NOMO-1 treated with DMSO at 0.1 percent for 48 hours (cell line): ENCODE data around the gene PFDN6.
"Not testable (repeated sequence)": the region's sequence is repeated elsewhere in the genome, so short reads cannot be mapped to it uniquely, and the experiment has no call there.

ENCODE experiments used
- DNase-seq: peaks from one replicate; lab custom pipeline; 2025; ENCODE audit not compliant: unreplicated experiment; lab: John Stamatoyannopoulos, UW

Gene PFDN6

GRCh38 chr6:33273129-33273923 lies 16.1 kb upstream of the PFDN6 start:
- DNase-seq, result no peak

DNA sequence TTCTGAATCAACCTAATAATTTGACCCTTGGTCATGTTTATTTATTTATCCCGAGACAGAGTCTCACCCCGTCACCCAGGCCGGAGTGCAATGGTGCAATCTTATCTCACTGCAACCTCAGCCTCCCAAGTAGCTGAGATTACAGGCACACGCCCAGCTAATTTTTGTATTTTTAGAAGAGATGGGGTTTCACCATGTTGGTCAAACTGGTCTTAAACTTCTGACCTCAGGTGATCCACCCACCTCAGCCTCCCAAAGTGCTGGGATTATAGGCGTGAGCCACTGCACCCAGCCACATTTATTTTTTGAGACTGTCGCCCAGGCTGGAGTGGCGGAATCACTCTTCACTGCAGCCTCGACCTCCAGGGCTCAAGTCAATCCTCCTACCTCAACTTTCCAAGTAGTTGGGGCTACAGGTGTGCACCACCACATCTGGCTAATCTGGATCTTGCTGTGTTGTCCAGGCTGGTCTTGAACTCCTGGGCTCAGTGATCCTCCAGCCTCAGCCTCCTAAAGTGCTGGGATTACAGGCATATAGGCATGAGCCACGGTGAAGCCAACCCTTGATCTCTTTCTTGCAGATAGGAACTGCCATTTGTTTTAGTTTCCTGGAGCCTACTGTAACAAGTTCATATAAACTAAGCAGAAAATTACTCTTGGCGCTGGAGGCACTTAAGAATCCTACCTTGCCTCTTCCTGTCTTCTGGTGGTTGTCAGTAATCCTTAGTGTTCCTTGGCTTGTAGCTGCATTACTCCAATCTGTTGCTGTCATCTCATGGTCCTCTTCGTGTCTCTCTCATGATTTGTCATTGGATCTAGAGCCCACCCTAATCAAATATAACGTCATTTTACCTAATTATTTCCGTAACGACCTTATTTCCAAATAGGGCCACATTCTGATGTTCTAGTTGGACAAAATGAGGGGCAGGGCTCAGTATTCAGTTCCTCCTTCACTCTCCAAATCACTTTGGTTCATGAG lies 15.2 kb upstream of the PFDN6 start:
- peak; percentile 22 for DNase-seq

DNA sequence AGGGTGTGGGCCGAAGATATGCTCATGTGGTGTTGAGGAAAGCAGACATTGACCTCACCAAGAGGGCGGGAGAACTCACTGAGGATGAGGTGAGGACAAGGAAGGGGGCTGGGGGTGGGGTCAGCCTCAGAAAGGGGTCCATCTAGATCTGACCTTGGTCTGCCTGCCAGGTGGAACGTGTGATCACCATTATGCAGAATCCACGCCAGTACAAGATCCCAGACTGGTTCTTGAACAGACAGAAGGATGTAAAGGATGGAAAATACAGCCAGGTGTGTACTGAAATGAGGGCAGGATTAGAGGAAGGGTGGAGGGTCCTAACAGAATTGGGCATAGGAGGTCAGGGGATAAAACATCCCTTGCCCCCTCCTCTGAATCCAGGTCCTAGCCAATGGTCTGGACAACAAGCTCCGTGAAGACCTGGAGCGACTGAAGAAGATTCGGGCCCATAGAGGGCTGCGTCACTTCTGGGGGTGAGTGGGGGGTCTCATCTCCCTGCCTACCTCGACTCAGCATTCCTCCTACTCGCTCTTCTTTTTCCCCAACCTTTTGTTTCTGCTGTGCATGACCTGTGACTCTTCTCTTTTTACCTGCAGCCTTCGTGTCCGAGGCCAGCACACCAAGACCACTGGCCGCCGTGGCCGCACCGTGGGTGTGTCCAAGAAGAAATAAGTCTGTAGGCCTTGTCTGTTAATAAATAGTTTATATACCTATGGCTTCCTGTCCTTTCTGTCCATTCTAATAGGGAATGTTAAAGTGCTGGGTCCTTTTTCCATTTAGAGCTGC lies 13.4 kb upstream of the PFDN6 start:
- DNase-seq, result not testable (repeated sequence)

DNA sequence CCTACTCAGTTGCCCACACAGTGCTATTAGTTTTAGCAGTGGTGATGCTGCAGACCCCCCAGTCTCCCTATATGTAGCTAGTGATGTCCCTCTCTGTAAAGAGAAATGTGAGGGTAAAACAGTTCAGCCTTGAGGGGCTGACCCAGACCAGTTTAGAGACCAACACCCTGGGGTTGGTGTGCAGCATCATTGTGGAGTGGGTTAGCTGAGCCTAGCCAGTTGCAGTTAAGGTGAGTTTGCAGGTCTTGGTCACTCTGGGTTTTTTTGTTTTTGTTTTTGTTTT lies 12.9 kb upstream of the PFDN6 start:
- no peak for DNase-seq

- peak; percentile 63 for DNase-seq
These were observed 12.3 kb upstream of the PFDN6 start, which contains the start of gene B3GALT4 for GRCh38 chr6:33276864-33277662. Gene B3GALT4 (plus strand): TSS chr6:33277123. CDS start chr6:33277420, 297 bp downstream.

- no peak for DNase-seq
These were observed 11.6 kb upstream of the PFDN6 start for GRCh38 chr6:33277663-33278391.

DNA sequence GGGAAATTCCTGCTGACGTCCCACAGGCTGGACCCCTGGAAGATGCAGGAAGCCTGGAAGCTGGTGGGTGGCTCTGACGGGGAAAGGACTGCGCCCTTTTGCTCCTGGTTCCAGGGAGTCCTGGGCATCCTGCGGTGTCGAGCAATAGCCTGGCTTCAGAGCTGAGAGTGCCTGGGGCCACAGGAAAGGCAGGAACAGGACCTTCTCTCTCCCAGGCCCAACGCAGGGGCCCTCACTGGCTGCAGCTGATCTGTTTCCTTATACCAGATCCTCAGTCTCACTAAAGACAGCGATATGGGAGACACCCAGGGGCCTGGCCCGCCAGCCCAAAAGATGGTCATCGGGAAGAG lies 11.0 kb upstream of the PFDN6 start:
- no peak for DNase-seq

DNA sequence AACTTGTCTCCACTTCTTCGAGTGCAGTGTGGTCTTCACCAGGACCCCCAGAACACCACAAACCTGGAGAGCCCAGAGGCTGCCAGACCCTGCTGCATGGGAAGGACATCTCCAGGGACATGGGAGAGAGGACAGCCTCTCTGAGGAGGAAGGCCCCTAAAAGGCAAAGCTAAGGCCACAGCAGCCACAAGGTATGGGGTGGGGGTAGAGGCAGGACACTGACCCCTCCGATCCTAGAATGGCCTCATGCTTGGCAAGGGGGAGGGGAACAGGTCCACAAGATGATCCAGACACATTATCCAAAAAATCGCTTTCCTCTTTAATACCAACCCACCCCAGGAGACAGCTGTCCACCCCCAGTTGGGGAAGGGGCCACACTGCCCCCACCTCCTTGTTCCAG lies 10.6 kb upstream of the PFDN6 start:
- DNase-seq, result no peak

DNA sequence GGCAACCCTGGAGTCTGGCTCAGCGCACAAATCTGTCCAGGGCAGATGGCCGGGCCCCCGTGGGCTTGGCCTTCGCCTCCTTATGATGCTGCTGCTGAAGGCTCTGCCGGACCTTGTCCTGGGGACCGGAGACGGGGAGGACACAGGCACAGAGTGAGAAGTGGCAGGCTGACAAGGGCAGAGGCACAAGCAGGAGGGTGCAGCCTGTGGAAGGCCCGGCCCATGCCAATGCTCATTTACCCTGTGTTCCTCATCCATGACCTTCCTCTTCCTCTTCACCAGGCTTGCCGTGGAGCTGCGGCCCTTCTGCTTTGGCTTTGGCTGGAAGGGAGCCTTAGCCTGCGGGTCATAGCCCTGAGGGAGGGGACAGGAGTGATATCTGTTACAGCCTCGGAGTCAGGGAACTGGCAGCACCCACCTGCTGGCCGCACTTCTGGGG lies 10.1 kb upstream of the PFDN6 start:
- DNase-seq, result no peak

DNA sequence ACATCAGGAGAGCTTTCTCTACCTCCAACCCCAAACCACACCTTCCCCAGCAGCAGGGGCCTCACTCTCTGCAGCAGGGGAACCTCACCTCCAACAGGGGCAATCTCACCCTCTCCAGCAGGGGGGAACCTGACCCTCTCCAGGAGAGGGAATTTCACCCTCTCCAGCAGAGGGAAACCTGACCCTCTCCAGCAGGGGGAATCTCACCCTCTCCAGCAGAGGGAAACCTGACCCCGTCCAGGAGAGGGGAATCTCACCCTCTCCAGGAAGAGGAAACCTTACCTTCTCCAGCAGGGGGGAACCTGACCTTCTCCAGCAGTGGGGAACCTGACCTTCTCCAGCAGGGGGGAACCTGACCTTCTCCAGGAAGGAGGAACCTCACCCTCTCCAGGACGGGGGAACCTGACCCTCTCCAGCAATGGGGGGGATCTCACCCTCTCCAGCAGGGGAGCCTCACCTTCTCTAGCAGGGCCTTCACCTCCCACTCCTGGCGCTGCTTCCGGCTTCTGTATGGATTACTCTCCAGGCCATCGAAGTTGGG lies 9.4 kb upstream of the PFDN6 start:
- DNase-seq, result no peak

DNA sequence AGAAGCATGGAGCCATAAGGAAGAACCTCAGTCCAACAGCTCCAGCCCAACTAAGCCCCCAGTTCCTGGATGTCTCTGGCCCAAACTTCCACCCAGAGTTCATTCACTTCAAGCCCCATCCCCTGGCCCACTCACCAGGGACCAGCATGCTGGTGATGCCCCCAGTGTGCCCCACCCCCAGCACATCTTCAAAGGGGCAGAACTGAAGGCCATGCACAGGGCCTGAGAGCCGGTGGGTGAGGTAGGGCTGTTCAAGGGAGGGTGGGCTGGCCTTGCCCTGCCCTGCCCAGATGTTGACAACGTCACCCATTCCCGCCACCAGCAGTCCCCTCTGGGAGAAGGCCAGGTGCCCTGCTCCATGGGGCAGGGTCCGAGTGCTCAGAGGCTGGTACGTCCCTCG lies 8.9 kb upstream of the PFDN6 start:
- DNase-seq, result no peak

DNA sequence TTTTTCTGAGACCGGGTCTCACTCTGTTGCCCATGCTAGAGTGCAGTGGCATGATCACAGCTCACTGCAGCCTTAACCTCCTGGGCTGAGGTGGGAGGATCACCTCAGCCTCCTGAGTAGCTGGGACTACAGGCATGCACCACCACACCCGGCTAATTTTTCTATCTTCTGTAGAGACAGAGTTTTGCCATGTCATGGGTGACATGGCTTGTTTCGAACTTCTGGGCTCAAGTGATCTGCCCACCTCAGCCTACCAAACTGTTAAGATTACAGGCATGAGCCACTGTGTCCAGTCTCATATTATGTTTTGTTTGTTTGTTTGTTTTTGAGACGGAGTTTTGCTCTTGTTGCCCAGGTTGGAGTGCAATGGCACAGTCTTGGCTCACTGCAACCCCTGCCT lies 4.2 kb upstream of the PFDN6 start:
- DNase-seq, result not testable (repeated sequence)

DNA sequence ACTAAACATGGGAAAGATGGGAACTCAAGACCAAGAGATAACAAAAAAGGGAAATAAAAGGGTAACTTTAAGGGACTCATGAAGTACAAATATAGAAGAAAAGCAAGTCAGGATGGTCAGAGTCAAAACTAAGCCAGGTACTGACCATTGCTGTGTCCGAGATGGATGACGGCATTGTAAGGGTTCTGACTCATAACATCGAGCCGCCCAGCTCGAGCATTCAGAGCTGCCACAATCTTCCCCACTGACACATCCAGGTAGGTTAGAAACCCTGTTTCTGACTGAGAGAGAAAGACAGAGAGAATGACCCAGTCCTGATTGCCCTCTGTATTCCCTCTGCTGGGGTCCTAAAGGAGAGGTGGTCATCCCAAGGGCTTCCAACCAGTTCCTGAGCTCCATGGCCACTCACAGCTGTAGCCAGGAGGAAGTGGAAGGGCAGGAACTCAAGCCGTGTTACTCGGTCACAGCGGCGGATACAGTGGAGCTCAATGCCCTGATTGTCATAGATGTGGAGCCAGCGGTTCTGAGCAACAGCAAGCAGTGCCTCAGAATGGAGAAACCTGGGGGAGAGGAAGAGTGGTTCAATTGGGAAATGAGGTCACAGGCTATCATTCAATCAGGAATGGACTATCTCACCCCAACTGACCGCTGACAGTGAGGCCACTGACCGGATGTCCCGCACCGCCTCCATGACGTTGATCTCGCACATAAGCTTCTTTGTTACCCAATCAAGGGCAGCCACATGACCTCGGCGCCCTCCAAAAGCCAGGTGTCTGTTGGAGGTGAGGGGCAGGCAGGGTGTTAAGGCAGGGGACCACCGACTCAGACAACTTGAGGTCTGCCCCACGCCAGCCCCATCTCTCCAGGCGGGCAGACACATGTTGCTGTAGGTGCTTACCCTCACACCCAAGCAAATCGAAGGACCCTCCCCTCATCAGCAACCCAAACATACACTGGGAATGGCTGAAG lies 2.2 kb upstream of the PFDN6 start:
- no peak for DNase-seq

- DNase-seq, result no peak
These were observed 1.1 kb upstream of the PFDN6 start for GRCh38 chr6:33288141-33288920.

- DNase-seq, result peak; percentile 28
These were observed 449 bp downstream of the PFDN6 start for GRCh38 chr6:33289784-33290315.

DNA sequence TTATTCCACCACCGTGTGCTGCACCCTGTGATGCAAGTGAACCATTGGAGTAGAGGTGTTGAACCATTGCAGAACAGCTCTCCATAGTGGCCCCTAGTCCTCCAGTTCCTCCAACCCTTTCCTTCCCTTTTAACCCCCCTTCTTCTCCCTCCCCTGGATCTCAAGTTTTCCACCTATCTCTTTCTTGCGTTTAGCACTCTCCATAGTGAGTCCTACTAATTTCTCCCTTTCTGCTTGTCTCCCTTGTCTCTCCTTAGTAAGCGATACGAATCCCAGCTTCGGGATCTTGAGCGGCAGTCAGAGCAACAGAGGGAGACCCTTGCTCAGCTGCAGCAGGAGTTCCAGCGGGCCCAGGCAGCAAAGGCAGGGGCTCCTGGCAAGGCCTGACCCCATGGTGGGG lies 1.1 kb downstream of the PFDN6 start:
- DNase-seq, result no peak

GRCh38 chr6:33292996-33293682 lies 3.7 kb downstream of the PFDN6 start:
- no peak for DNase-seq
